Measurements from ENCODE around the gene FNIP2.

DNA sequence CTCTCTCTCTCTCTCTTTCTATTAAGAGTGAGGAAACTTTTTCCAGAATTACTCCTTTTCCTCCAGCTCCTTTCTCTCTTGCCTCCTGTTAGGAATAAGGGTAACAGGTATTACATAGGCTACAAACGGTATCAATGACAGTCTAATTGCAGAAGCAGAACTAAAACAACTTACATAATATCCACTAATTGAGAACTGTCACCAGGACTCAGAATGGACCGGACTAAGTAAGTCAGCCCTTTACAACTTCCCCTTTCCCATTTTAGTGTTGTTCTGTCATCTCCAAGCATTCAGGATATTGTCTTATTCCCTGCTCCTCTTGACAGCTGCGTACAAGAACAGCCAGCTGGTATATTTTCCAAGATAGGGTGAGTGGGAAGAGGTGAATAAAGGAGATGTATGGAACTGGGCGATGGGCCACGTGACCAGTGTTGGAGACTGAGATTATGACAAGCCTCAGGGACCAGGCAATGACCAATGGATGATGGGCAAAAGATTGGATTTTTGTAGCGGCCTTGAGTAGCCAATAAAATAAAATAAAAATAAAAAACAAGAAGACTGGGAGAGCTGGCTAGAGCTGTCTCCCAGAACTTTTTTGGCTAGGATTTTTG lies 2.3 kb upstream of the FNIP2 start:
- TF ChIP-seq, protein P1, sequence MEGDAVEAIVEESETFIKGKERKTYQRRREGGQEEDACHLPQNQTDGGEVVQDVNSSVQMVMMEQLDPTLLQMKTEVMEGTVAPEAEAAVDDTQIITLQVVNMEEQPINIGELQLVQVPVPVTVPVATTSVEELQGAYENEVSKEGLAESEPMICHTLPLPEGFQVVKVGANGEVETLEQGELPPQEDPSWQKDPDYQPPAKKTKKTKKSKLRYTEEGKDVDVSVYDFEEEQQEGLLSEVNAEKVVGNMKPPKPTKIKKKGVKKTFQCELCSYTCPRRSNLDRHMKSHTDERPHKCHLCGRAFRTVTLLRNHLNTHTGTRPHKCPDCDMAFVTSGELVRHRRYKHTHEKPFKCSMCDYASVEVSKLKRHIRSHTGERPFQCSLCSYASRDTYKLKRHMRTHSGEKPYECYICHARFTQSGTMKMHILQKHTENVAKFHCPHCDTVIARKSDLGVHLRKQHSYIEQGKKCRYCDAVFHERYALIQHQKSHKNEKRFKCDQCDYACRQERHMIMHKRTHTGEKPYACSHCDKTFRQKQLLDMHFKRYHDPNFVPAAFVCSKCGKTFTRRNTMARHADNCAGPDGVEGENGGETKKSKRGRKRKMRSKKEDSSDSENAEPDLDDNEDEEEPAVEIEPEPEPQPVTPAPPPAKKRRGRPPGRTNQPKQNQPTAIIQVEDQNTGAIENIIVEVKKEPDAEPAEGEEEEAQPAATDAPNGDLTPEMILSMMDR (conservative IDR thresholded peaks at IDR 0.05; ENCODE audit: low read depth, low read length): no peak
- TF ChIP-seq EZH2 (IDR thresholded peaks at IDR 0.05; ENCODE audit: borderline replicate concordance, low read depth, low read length, poor library complexity, severe bottlenecking): no peak

Data from A673 (cell line).